GM21723 (cell line): Measurements from ENCODE around the gene HDGF.
A peak's percentile ranks its signal among the peaks of the same experiment; 100 is the strongest.
"Not testable (repeated sequence)": the region's sequence is repeated elsewhere in the genome, so short reads cannot be mapped to it uniquely, and the experiment has no call there.

Experiments used
- ATAC-seq: cut with Tn5 transposase; IDR thresholded peaks from one replicate; pipeline ENCODE4 v1.9.1; 2021; ENCODE audit warnings: mild to moderate bottlenecking, moderate library complexity; ENCODE audit not compliant: unreplicated experiment

The HDGF gene

DNA sequence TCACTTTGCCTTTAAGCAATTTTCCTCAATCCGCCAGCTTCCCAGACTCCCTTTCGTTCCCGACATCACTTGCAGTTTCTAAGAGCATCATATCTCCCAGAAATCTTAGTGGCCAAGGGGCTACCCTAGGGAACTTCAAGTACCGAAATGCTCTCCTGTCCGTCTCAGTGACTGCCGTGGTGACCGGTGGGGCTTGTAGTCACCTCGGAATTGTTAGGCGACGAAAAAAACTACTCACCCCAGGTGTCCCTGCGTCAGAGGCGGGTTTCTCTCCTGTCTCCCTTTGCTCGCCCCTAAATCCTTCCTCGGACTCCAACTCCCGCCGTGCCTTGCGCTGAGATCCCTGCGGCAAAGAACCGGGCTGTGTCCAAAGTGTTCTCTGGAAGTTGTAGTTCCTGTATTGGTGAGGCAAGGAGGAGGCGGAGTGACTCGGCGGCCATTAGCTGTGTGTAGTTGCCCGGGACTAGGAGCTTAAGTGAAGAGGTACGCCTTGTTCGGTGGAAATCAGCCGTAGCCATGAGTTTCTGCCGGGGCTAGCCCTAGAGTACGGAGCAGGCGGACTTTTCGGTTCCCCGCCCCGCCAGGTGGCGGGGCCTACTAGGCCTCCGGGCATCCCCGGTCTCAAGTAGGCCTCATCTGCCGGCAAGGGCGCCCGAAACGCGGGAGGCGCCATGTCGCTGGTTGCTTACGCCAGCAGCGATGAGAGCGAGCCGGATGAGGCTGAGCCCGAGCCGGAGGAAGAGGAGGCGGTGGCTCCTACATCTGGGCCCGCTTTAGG lies 15.8 kb upstream of the HDGF start, which contains the start of gene PRCC:
PRCC (plus strand) TSS at position 435 of the 778 bp plus-strand sequence; CDS start at position 672, 237 bp downstream.
- ATAC-seq = peak; percentile 93

DNA sequence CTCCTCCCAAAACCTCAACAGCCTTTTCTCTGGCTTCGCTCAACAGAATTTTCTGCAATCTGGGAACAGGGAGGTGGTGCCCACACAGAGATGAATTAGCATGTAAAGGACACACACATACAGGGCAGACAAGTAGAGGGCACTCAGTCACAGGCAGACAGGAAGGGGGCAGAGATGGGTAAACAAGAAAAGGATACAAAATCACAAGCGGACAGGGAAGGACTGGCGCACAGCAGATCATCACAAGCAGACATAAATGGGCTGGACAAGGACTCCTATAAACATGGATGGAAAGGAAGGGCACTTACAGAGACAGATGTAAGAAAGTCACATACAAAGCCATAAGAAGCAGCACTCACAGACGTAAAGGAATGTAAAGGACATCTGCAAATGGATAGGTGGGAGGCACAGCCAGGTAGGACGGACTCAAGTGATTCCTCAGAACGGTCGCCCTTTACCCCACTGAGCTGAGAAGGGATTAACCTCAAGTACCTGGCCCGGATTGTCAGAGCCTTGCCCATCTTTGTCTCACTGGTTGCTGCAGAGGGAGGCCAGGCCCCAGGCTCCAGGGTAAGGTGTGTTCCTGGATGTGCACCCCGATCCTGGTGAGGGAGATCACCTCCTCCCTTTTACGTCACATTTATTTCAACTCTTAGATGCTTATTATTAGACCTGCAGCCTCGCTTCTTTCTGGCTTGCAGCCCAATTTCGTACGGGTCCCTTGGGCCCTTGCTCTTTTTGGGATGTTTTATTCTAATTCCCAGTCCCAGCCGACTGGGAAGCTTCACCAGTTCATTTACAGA lies 15.0 kb upstream of the HDGF start:
- ATAC-seq = peak; percentile 9

DNA sequence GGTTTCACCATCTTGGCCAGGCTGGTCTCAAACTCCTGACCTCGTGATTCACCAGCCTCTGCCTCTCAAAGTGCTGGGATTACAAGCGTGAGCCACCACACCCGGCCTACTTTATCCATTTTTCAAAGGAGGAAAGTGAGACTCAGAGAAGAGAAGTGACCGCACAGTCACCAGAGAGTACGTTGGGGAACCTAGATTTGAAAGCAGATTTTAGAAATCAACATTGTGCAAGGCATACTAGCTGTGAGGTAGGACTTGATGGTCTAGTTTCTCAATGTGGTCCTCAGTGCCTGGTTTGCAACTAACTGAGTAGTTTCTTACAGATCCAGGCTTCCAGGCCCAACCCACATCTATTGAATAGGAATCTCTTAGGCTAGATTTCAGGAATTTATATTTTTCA lies 14.2 kb upstream of the HDGF start:
- no peak for ATAC-seq

DNA sequence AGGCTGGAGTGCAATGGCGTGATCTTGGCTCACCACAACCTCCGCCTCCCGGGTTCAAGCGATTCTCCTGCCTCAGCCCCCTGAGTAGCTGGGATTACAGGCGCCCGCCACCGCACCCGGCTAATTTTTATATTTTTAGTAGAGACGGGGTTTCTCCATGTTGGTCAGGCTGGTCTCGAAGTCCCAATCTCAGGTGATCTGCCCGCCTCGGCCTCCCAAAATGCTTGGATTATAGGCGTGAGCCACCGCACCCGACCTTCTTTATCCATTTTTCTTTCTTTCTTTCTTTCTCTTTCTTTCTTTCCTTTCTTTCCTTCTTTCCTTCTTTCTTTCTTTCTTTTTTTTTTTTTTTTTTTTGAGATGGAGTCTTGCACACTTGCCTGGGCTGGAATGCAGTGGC lies 13.7 kb upstream of the HDGF start:
- ATAC-seq = not testable (repeated sequence)

DNA sequence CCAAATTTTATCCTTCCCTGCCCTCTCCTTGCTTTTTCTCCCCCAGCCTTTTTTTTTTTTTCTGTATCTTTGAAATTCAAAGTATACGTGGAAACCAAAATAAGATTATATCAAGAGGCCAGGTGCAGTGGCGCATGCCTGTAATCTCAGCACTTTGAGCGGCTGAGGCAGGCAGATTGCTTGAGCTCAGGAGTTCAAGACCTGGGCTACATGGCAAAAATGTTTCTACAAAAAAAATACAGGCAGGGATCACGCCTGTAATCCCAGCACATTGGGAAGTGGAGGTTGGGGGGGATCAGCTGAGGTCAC lies 9.3 kb upstream of the HDGF start:
- no peak for ATAC-seq

DNA sequence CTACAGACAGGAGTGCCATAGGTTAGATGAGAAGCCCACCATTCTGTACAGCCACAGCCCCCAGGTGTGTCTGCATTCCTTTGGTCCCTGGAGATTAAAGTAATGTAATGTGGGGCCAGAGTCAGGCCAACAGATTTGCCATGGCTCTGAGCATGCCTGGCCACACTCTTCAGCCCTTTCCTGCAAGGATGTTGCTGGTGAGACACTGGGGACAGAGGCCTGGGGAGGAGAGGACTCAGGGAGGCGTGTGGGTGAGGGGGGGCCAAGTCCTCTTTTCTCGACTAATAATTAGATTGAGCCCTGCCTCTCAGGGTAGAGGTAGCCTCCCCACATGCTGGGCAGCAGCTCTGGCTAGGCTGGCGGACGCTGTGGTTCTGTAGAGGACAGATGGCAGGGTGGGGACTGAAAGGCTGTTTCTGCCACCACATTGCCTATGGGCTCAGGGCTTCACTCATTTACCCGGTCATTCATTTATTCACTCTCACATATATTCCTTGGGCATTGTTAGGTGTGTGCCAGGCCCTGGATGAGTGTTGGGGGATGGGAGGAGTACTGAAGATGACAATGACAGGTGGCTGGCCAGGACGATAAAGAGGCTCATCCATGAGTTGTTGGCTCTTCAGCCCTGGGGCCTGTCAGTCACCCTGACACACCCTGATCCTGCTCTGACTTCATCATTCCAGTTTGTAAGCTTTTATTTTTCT lies 8.8 kb upstream of the HDGF start:
- no peak for ATAC-seq

DNA sequence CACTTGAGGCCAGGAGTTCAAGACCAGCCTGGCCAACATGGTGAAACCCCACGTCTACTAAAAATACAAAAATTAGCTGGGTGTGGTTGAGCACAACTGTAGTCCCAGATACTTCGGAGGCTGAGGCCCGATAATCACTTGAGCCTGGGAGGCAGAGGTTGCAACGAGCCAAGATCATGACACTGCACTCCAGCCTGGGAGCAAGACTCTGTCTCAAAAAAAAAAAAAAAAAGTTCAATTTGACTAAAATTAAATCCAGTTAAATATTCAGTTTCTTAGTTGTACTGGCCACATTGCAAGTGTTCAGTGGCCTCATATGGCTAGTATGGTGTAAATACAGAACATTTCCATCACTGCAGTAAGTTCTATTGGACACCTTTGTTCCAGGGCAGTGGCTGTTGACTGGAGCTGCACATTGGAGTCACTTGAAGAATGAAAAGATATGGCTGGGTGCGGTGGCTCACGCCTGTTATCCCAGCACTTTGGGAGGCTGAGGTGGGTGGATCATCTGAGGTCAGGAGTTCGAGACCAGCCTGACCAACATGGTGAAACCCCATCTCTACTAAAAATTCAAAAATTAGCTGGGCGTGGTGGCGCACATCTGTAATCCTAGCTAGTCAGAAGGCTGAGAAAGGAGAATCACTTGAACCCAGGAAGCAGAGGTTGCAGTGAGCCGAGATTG lies 6.2 kb upstream of the HDGF start:
- ATAC-seq = not testable (repeated sequence)

DNA sequence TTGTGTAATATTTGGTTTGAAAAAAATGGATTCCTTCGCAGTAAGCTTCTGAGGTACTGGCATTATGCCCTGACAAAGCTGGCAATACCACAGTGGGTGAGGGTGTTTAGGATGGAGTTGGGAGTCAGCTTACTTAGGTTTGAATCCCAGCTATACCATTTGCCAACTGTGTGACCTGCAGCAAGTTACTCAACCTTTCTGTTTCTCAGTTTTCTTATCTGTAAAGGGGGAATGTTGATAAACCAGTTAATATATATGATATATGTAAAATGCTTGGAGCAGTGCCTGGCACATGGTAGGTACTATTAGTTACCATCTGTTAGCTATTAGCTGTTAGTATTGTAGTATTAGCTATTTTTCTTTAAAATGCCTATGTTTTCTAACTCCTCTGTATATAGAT lies 4.9 kb upstream of the HDGF start:
- ATAC-seq = no peak

DNA sequence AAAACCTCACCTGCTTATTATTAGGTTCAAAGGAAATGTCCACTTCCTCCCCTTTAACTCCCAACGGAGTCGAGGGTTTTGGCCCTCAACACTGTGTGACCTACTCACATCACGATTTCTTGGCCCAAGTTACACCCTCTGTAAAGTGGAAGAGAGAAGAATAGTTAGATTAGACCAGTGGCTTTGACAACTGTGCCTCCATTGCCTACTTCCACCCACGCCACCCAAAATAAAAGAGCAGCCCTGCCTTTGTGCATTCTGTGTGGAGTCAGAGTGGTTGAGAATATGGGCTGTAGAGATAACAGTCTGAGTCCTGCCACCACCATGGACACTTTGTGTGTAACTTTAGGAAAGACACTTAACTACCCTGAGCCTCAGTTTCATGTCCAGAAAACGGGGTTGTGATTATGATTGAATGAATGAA lies 4.1 kb upstream of the HDGF start:
- ATAC-seq = no peak

DNA sequence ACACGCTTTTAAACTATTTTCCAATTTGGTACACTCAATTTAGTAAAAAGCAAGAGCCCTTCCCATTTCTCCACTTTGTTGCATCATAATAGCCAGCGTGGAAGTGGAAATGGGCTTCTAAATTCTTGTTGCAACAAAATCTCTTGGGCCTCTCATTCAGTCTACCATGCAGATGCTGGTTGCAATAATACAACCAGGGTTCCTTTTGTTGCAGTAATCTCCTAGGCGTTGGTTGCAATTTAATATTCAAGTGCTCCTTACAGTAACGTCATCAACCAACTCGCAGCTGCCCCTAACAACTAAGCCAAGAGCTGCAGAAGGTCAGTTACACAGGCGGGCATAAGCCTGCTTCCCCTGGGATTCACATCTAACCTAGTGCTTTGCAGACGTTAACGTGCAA lies 2.7 kb upstream of the HDGF start:
- no peak for ATAC-seq

DNA sequence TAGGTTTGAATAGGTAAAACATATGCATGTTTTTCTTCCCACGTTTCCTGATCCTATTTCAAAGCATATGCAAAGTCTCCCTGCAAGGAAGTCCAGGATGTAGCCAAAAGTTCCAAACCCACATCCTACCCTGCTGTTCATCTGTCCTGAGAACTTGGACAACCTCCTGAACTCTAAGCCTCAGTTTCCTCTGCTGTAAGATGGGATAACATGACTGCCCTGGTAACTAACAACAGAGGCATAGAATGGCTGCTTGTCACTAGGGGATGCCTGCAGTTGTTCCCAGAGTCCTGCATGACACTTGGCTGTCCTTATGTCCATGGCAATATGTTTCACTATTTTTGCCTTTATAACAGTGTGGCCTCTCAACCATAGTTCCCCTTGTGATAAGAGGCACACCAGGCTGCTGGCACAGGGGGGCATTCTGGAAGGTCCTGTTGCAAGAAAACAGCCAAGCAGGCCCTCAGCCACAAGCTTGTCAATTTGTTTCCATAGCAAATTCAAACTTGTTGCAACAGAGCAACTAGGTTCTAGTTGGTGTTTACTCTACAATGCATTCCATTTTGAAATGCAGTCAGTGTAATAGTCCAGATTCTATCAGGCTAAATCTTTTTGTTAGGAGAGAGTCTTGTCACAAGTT lies 1.5 kb upstream of the HDGF start:
- ATAC-seq = no peak

DNA sequence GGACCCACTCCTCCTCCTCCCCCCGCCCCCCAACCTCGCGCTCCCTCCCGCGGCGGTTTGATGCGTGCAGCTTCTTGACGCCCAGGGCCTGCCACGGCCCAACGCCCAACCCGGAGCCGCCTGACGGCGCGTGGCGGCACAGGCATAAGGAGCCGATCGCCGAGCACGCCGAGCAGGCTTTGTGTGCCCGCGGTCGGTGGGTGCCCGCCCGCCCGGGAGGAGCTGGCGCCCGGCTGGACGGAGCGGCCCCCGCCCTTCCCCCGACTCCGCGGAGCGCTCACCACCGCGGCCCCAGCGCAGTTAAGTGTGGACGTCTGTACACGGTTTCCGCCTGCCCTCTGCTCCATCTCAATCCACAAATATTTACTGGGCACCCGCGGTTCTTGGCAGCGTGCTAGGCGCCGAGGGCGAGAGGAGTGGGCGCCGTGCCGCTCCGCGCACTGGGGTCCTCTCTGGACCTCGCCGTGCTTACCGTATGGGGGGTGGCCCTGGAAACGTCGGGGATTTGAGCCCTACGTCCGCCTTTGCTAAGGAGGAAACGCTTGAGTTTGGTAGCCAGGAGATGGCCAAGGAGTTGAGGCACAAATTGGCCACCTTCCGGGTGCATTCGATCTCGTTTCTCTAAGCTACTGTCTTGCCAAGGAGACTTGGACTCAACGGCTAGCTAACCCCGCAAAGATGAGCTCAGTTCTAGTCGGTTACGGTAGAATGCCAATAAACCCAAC lies 444 bp upstream of the HDGF start:
- peak; percentile 58 for ATAC-seq

DNA sequence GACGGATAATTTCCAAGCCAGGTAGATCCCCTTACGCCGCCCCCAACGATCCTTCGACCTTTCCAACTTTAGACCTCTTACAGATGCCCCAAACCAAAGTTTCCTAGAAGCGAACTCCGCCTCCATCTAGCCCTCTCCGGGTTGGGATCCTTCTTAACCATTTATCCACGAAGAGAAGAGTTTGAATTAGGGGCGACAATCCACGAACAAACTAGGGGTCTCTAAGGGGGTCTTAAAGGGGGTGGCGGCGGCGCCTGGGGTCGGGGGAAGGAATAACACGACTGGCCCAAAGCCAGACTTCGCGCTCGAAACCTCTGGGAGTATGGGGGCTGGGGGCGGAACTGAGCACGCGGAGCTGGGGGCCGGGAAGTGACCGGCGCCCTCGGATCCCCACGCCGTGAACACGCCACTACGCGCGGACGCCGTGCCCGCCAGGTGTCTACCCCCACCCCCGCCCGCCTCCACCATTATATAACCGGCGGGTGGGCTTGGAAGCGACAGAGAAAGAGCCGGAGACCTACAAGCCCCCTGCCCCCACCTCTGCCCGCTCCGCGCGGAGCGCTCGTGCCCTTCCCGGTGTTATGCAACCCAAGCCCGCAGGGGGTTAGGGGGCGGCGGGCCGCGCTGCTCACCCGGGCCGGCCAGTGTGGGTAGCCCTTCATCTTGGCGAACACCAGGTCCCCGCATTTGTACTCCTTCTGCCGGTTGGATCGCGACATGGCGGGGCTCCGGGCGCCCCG lies 594 bp downstream of the HDGF start:
- peak; percentile 4 for ATAC-seq

DNA sequence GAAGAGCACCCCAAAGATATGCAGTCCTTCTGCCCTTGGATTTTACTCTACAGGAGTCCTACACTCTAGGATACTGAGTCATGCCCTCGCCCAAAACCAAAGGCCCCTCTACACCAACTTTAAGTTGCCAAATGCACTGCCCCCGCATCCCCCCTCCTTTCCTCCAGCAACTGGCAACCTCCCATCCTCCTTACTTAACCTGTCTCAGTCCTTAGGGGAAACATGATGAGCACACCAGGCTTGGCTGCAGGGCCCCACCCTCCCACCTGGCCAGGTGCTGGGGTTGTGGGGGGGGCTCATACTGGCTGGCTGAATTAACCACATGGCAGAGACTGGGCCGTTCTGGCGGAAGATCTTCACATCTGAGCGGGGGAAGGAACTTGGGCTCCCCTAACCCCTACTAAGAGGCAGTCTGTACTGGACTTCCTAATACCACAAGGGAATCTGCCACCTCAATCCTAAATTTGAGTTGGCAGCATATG lies 1.2 kb downstream of the HDGF start:
- no peak for ATAC-seq

DNA sequence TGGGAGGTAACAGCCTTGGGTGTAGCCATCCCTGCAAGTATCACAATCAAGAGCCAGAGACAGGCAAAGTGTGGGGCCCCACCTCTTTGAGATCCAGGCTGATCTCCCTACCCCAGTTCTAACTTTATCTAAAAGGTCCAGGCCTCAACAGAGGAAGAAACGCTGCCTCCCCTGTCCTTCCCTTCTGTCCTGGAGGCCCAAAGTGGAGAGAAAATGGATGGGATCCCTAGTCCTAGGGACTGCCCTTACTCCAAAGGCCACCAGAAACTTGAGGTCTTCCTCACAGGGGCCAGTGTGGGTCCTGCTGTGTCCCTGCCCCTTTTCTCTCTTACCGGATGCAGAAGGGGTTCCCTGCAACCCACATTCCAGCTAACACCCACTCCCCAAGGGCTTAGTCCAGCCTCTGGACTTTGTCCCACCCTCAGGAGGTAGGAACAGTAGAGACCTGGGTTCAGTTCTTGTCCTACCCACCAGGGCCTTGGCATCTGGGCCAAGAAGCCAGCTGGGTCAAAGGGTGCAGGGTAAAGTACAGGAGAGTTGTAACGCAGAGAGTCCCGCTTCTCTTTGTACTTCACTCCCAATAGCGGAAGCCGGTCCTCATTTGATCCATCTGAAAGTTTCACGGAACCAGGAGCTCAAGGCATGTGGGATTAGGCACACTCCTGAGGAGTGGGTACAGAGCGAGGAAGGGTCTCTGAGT lies 1.9 kb downstream of the HDGF start:
- no peak for ATAC-seq

DNA sequence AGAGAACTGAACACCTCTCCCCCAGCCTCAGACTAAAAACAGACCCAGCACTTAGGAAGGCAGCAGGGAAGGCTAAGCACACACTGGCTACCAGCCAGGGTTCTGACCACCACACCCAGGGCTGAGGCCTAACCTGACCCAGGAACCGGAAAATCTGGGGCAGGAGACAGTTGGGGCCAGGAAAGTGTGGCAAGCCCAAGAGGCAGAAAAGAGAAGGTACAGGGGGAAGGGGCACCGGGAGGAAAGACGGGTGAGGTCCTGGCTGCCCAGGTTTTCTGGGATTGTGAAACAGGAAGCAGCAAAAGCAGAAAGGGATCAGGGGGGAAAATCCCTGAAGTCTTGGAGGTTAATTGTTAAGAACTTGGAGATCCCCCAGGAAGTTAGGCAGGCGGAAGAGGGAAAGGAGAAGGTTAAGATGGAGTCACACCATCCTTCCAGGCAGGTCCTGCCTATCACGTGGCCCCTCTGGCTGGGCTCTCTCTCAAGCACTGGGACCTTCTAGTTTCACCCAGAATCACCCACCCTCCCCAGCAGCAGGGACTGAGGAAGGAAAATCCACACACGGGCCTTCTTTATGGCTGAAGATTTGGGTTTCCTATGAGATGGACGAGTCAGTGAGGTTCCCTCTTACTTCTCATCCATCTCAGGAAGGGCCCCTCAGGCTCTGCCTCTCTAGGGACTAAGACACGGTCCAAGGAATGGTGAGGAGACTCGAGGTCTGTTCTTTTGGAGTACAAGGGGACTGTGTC lies 2.6 kb downstream of the HDGF start:
- no peak for ATAC-seq

DNA sequence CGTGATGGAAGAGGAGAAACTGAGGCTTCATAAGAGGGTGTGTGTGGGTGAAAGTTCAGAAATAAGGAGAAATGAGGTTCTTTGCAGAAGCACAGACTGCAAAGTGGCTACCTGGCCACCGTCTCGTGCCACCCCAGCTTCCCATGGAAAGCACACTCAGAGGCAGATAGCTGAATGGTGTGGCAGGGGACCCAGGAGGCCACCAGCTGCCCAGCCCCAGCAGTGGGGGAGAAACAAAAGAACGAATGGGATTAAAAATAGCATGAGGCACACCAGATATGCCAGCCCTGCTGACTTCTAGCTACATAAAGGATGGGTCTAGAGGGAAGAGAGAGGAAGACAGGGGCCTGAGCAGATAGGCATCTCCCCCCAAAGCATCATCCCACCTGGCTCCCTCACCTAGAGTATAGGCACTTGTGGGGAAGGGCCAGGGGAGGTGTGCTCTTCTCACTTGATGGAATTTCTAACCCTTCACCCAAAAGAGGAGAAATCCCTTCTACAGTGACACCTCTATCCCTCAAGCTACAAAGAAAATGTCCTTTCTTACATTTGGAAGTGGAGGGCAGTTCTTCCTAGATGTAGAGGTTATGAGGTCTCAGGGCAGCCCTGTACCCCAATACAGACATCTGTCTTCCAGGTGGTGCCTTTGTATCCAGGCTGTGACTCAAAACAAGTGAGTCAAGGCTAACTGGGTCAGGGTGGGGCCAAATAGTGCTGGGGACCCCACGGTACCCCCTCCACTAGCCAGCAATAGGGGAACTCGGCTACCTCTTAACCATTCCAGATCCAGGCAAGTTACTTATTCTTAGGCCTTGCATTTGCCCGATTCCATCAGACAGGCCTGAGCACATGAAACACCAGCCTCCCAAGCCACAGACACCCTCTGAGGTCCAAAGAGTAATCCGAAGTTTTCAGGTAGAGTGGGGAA lies 3.5 kb downstream of the HDGF start:
- ATAC-seq = no peak
